NCI-H345 treated with DMSO at 0.1 percent for 48 hours (cell line): ENCODE data around the gene CHST1.

Experiments
- DNase-seq: peaks from one replicate; lab custom pipeline; 2025; ENCODE audit not compliant: unreplicated experiment; lab: John Stamatoyannopoulos, UW

CHST1 gene

DNA sequence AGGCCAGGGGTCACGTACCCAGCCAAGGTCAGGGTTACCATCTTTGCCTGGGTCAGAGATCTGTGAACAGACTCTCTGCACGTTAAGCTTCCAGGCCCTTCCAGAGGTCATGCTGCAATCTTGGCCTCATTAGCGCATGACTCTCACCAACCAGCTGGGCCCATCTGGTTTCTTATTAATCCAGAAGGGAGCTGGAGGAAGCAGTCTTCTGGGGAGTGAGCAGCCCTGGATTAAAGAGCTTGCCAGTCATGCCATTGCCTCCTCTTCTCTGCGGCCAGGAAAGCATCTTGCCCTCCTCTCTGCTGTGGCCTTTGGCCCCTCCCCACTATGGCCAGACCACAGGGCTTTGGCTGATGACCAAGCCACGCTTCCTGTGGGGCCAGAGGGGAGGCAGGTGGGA is 57.4 kb downstream of the CHST1 start:
- DNase-seq: no peak

DNA sequence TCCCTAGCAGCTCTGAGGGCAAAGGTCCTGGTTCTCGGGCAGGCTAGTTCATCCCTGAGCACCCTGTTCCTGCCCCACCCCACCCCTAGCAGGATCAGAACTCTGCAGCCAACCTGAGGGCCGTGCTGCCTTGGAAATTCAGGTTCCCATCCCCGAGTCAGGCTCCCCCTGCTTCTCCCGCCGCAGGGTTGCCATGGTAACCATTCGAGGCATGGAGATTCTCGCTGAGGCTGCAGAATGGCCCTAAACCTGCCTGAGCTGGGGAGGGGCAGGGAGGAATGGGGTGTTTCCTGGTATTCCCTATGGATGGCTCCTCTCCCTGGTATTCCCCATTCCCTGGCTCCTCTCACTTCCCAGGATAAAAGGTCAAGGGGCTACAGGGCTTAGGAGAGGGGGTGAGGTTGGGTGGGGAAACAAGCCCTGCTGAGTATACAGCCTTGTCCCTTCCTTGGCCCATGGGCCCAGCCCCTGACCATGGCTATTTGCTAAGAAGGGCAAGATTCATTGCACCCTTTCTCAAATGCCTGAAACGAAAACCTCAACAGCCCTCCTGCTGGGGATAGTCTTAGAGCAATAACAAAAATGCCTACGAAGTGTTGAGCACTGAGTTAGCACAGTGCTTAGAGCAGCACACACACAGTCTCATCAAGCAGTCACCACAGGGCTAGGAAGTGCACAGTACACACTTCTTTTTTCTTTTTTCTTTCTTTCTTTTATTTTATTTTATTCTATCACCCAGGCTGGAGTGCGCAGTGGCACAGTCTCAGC is 58.7 kb downstream of the CHST1 start:
- DNase-seq: no peak

DNA sequence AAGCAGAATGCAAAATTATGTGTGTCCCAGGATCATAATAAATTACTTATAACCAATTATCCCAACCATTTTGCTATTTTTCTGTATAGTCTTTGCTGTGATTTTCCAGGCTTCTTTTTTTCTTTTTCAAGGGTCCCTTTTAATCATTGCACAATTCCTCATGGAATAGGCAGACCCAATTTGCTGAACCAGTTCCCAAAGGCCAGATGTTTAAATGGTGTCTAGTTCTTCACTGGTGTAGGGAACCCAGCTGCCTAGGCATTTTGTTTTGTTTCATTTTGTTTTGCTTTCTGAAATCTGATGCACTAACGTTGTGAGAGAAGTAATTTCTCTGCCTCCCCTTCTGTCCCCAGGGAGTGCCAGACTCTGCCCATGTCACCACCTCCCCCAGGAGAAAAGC is 60.4 kb downstream of the CHST1 start:
- DNase-seq: no peak

DNA sequence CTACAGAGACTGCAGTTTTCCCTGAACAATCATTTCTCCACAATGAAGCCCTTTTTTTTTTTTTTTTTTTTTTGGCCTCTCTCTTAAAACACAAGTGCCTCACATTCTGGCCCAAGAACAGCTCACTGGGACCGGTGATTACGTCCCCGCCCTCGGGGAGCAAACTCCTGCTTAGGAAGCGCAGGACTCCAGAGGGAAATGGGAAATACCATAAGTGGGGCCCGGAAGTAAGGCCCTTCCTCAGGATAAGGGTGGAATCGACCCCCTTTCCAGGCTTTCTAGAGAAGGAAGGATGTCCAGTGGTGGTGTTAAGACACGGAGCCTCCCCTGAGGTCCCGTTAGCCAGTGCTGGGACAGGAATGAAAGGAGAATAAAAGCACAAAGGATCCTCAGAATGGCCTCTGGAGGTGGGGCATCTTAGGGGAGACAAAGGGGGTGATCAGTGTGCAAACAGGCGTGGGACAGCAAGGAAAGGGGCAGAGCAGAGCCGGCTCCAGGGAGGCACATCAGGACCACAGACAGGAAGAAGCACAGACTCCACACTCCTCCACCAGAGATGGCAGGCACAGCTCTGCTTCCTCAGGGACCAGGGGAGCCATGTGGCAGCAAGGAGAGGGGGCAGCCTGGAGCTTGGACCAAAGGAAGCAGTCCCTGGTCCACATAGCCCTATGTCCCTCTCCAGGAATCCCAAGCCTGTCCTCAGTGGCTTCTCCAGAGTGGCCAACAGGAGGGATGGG is 61.3 kb downstream of the CHST1 start:
- no peak for DNase-seq

DNA sequence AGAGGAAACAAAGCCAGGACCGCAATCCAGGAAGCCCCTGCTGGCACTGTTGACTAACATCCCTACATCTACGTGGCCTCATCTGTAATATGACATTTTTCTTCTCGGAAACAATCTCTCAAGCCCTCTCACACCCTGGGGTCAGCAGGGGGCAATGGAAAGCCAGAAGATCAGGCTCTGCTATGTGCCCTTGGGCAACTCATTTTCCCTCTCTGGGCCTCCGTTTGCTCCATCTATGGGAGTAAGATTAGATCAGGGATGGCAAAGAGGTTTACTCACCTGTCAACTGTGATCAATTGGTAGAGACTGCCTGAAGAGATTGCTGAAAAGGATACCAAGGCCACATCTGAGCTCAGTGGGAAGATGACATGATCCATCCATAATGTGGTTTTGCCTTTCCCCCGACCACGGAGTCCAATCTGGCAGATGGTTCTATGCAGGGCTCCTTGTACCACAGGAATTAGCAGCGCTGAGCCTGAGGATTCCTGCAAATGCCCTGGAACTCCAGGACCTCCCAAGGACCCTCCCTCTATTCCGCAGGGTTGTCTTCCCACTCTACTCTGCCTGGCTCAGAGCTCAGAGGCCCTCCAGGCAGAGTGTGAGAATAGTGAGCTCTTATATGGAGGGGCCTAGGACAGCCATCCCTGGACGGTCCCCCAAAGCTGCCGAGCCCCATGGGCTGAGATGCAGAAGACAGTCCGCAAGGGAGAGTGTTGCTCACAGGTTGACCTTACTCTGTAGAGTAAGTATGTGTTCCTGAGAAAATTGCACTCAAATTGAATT is 66.1 kb downstream of the CHST1 start:
- no peak for DNase-seq
